ENCODE measurements around the gene TRIM58.

TRIM58 gene

DNA sequence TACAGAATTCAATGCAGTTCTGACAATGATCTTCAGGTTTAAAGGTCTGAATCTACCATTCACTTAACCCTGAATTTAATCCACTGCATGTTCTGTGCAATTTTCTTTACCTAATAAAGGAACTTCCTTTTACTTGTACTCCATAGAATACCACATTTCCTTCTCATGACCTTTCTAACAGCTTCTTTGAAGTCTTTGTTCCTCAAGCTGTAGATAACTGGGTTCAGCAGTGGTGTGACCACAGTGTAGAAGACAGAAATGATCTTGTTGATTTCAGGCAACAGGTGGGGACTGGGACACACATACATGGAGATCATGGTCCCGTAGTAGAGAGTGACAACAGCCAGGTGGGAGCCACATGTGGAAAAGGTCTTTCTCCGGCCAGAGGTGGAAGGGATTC, 16.2 kb upstream of the TRIM58 start:
- no peak for TF ChIP-seq ZFX (IDR thresholded peaks at IDR 0.05)
- TF ChIP-seq, protein P1, sequence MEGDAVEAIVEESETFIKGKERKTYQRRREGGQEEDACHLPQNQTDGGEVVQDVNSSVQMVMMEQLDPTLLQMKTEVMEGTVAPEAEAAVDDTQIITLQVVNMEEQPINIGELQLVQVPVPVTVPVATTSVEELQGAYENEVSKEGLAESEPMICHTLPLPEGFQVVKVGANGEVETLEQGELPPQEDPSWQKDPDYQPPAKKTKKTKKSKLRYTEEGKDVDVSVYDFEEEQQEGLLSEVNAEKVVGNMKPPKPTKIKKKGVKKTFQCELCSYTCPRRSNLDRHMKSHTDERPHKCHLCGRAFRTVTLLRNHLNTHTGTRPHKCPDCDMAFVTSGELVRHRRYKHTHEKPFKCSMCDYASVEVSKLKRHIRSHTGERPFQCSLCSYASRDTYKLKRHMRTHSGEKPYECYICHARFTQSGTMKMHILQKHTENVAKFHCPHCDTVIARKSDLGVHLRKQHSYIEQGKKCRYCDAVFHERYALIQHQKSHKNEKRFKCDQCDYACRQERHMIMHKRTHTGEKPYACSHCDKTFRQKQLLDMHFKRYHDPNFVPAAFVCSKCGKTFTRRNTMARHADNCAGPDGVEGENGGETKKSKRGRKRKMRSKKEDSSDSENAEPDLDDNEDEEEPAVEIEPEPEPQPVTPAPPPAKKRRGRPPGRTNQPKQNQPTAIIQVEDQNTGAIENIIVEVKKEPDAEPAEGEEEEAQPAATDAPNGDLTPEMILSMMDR (conservative IDR thresholded peaks at IDR 0.05) = no peak
- H3K27ac ChIP-seq = no peak overlapping the region

DNA sequence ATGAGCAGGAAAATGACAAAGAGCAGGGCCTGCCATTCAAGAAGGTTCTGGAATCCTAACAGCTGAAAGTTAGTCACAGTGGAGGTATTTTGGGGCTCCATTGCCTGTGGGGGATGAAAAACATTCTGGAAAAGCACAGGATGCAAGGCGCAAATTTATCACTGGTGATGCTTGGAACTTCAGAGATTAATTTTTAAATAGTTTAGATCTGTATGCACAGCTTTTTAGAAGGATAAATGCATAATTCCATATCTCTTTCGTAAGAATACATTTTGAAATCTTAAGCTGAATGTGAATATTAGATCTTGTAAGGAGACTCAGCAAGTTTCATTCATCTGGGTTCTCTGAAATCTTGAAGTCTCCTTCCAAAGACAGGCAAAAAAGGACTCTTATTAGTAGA, 15.2 kb upstream of the TRIM58 start, which contains the start of gene OR11L1:
Gene OR11L1 (minus strand): TSS at position 101 of the 400 bp plus-strand sequence. CDS start 0 bp downstream, at position 101.
- no peak for TF ChIP-seq ZFX (IDR thresholded peaks at IDR 0.05)
- TF ChIP-seq, protein P1 (conservative IDR thresholded peaks at IDR 0.05) = no peak

DNA sequence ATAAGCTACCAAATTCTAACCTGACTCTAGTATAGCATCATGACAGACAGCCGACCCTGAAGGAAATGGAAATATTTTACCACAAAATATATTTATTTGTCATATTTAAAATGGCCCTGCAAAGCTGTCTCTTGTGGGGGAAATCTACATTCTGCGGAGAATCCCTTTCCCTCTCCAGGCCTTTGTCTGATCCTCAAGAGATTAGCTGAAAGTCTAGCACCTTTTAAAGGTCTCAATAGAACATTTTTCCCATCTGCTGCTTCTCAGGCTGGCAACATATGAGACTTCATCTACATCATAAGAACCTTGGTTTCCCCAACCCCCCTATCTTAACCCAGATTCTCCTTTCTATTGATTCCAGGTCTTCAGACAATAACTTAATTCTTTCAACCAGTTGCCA, 13.6 kb upstream of the TRIM58 start:
- no peak overlapping the region for H3K27ac ChIP-seq
- TF ChIP-seq, protein P1 (conservative IDR thresholded peaks at IDR 0.05) = no peak
- TF ChIP-seq ZFX (IDR thresholded peaks at IDR 0.05) = no peak

More for the DNA sequence above, 15.2 kb upstream of the TRIM58 start, which contains the start of gene OR11L1:
- H3K27ac ChIP-seq = no peak within 1 kb of the TSS

DNA sequence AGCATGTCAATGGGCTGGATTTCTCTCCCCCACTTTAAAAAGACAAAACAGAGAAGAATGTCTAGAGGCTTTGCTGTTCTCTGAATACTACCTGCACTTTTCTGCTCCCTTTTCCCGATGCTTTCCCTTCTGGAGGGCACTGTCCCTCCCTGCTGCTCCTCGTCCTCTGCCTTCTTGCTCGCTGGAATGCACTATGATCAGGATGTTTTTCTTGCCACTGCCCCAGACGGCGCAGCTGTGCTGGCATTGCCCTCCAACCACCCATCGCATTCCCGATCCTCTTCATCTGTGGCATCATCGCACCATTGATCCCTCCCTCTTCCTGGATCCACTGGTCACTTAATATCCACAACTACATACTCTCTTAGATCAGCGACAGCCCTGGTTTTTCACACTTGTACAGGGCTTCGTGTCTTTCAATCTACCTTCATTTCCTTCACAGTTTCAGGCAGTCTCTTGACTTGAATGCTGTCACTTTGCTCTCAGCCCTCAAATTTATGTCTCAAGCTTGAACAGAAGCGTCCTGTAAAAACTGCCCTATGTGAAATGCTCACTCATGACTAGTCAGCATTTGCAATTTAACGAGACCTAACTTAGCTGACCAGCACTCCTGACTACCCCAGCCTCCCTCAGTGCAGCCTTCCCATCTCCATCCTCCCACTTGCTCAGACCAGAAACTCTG, 11.8 kb upstream of the TRIM58 start:
- TF ChIP-seq, protein P1 (conservative IDR thresholded peaks at IDR 0.05) = no peak
- TF ChIP-seq ZFX (IDR thresholded peaks at IDR 0.05) = no peak
- H3K27ac ChIP-seq = no peak overlapping the region

DNA sequence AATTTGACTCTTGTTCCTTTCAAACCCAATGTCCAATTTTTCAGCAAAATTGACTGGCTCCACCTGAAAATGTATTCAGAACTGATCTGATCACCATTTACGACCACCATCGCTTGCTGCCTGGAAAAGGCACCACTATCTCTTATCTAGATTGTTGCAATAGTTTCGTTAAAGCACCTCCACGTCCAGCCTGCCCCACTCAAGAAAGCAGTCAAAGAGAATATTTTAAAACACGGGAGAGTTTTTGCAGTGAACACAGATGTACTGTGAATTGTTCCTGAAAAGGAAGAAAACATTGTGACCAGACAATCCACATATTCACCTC, 11.3 kb upstream of the TRIM58 start:
- TF ChIP-seq ZFX (IDR thresholded peaks at IDR 0.05) = no peak
- TF ChIP-seq, protein P1 (conservative IDR thresholded peaks at IDR 0.05) = no peak
- H3K27ac ChIP-seq = no peak overlapping the region

DNA sequence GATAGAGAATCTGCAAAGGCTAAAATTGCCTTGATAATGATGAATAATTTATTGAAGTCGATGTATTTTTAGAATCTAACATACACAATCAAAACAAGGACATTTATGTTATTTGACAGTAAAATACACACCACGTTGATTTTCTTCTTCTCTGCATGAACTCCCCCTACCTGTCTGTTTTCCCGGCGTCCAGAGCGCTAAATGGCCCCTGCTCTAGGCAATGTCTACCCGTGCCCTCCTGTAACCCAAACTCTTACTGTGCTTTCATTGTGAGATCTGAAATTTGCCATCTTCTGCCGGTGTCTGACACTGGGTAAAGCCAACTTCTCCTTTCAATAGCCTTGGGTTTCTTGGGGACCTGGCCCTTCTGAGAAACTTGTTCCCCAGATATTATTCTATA, 8.6 kb upstream of the TRIM58 start:
- no peak overlapping the region for H3K27ac ChIP-seq
- TF ChIP-seq ZFX (IDR thresholded peaks at IDR 0.05) = no peak
- TF ChIP-seq, protein P1 (conservative IDR thresholded peaks at IDR 0.05) = no peak

DNA sequence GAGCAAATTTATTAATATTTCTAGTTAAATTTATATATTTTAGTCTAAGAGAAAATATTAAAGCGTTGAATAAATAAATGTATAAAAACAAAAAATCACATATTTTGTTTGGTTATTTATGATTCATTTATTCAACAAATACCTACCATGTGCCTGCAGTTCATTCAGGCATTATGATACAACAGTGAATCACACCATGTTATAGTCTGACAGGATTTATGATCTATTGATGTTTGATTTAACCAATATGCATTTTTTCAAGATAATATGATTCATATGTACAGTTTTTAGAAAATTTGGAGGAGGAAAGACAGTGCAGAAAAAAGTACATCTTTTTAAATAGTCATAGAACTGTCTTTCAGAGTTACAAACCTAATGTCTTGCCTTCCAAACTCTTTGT, 7.4 kb upstream of the TRIM58 start:
- H3K27ac ChIP-seq = no peak overlapping the region
- no peak for TF ChIP-seq ZFX (IDR thresholded peaks at IDR 0.05)
